Activated T-helper 17 cell treated with anti-CD3 and anti-CD28 coated beads, Interleukin-2, amount 50 U/mL, for 72 hours (primary cell): ENCODE results near the gene LSR. TPM values are rescaled to one million over a fixed set of nuclear protein-coding genes. Genes with fewer than 3 reads are reported as not detected.
A peak's percentile ranks its signal among the peaks of the same experiment; 100 is the strongest.
"Not testable (repeated sequence)": the region's sequence is repeated elsewhere in the genome, so short reads cannot be mapped to it uniquely, and the experiment has no call there.

Experiments
- ATAC-seq: fragments of 150-1000 bp; cut with Tn5 transposase; replicated peaks from 2 replicates; pipeline ENCODE4 v1.10.0; 2021; ENCODE audit warnings: mild to moderate bottlenecking, moderate library complexity
- H3K27ac Mint-ChIP-seq: one replicate; pipeline ENCODE4 v1.8.0; 2022; ENCODE audit warnings: mixed read lengths
- H3K27me3 Mint-ChIP-seq: one replicate; pipeline ENCODE4 v1.8.0; 2022; ENCODE audit warnings: mixed read lengths
- H3K36me3 Mint-ChIP-seq: one replicate; pipeline ENCODE4 v1.8.0; 2022; ENCODE audit warnings: low read depth, mild to moderate bottlenecking, mixed read lengths
- H3K4me1 Mint-ChIP-seq: one replicate; pipeline ENCODE4 v1.8.0; 2022; ENCODE audit warnings: mixed read lengths
- H3K4me3 Mint-ChIP-seq: one replicate; pipeline ENCODE4 v1.8.0; 2022; ENCODE audit warnings: mild to moderate bottlenecking, mixed read lengths
- H3K9me3 Mint-ChIP-seq: one replicate; pipeline ENCODE4 v1.8.0; 2022; ENCODE audit warnings: mixed read lengths
- total RNA-seq, 2 donors: library from RNA; stranded (reverse); gene quantifications; one replicate each; pipeline ENCODE4 v1.2.3, GENCODE V29; 2022

Gene LSR
- total RNA-seq, 2 donors from 2014 or later: 19.1 to 38.0 TPM

- no peak for ATAC-seq
- H3K27ac Mint-ChIP-seq: peak overlapping the region; percentile 82
- H3K27me3 Mint-ChIP-seq: no peaks in the 10 kb centered on the region
- H3K4me1 Mint-ChIP-seq: peaks cover 4% of the 10 kb centered on the region
- H3K9me3 Mint-ChIP-seq: no peaks in the 10 kb centered on the region
- H3K4me3 Mint-ChIP-seq: no peak overlapping the region
- peaks cover 79% of the 10 kb centered on the region for H3K36me3 Mint-ChIP-seq
These were observed 25.5 kb downstream of the LSR start for GRCh38 chr19:35274323-35274722.

DNA sequence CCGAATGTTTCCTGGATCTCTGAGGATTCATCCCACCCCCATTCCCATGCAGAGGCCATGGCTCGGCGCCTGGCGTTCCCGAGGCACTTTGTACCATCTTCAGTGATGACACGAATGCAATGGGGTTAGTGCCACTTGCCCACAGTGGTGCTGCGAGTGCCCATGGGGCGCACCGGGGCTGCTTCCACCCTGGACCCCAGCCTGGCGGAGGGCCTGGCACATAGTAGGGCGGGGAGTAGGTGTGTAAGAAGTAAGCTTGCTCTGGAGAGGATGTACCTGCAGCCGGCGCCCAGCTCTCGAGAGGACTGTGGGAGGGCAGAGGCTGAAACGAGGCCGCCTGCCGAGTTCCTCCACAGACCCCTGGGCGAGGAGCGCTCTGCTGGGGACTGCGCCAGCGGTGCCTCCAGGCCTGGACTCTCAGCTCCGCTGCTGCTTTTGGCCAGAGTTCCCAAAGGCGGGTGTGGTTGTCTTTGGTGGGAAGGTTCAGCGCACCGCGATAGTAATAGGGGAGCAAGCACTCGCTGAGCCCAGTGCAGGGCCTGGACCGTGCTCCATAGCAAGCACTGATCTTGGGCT, 28.0 kb downstream of the LSR start:
- Mint-ChIP-seq H3K4me3 (no peak overlapping the region), H3K9me3 (no peaks in the 10 kb centered on the region), H3K27ac (no peak overlapping the region), H3K36me3 (peaks cover 64% of the 10 kb centered on the region), H3K4me1 (peaks cover 4% of the 10 kb centered on the region), H3K27me3 (no peaks in the 10 kb centered on the region)
- ATAC-seq: no peak

DNA sequence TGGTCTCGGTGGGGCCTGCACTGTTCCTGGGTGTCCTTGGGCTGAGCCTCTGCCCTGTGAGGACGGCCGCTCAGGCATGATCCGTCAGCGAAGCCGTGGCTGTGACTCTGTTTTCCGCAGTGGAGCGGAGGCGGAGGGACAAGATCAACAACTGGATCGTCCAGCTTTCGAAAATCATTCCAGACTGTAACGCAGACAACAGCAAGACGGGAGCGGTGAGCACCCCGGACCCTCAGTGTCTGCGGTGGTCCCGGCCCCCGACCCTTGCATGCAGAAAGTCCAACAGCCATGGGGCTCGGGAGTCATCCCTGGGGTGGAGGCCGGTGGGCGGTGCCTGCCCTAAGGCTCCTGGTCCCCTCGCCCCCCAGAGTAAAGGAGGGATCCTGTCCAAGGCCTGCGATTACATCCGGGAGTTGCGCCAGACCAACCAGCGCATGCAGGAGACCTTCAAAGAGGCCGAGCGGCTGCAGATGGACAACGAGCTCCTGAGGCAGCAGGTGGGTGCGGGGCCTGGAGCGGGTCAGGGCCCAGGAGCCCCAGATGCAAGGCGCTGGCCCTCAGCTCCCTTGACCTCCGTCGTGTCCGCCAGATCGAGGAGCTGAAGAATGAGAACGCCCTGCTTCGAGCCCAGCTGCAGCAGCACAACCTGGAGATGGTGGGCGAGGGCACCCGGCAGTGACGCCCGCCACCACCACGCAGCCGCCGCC, 29.9 kb downstream of the LSR start:
- no peaks in the 10 kb centered on the region for H3K9me3 Mint-ChIP-seq
- H3K36me3 Mint-ChIP-seq: peaks cover 45% of the 10 kb centered on the region
- H3K27ac Mint-ChIP-seq: no peak overlapping the region
- H3K4me1 Mint-ChIP-seq: no peaks in the 10 kb centered on the region
- peaks cover 4% of the 10 kb centered on the region for H3K27me3 Mint-ChIP-seq
- ATAC-seq: no peak
- no peak overlapping the region for H3K4me3 Mint-ChIP-seq

DNA sequence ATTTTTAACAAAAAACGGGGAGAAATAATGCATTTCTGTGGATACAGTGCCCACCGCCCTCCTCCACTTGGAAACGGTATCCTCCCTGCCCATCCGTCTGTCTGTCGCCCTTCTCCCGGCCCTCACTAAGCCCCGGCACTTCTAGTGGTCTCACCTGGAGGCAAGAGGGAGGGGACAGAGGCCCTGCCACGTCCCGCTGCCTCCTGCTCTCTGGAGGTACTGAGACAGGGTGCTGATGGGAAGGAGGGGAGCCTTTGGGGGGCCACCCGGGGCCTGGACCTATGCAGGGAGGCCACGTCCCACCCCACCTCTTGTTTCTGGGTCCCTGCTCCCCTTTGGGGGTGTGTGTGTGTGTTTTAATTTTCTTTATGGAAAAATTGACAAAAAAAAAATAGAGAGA, 30.6 kb downstream of the LSR start:
- ATAC-seq: no peak
- H3K9me3 Mint-ChIP-seq: no peaks in the 10 kb centered on the region
- peaks cover 4% of the 10 kb centered on the region for H3K27me3 Mint-ChIP-seq
- no peak overlapping the region for H3K4me3 Mint-ChIP-seq
- H3K36me3 Mint-ChIP-seq: peaks cover 39% of the 10 kb centered on the region
- H3K27ac Mint-ChIP-seq: no peak overlapping the region
- H3K4me1 Mint-ChIP-seq: no peaks in the 10 kb centered on the region

DNA sequence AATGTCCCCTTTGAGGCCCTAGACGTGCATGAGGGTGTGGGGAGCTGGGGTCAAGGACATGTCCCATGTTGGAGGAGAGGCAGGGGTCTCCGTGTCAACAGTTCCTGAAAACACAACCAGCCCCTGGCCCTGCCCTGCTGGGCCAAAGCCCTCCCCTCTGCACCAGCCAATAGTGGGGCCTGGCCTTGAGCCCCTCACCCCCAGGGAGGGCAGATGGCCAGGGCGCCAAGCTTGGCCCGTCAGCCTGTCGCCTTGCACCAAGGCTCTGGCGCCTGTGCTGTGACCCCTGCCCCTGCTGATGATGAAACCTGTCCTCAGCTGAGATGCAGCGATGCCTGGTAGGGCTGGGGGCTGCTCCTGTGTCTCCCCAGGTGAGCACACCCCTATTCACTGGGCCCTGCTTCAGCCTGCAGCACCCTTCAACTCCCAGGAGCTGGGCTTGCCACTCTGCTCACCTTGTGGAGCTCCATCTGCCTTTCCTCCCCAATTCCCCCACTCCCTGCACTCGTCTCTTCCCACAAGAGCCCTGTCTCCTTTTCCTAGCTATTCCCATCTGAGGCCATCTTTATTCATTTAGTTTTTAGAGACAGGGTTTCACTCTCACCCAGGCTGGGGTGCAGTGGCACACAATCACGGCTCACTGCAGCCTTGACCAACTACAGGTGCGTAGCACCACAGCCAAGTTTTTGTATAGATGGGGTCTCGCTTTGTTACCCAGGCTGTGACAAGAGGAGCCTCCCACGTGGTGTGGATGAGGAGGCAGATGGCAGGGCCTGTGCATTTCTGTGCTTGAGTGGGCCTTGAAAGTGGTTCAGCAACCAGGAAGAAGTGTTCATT, 31.4 kb downstream of the LSR start:
- Mint-ChIP-seq H3K4me1 (no peaks in the 10 kb centered on the region), H3K27ac (peak overlapping the region; percentile 19), H3K9me3 (no peaks in the 10 kb centered on the region), H3K4me3 (no peak overlapping the region), H3K27me3 (peaks cover 4% of the 10 kb centered on the region), H3K36me3 (peaks cover 30% of the 10 kb centered on the region)
- ATAC-seq: no peak

DNA sequence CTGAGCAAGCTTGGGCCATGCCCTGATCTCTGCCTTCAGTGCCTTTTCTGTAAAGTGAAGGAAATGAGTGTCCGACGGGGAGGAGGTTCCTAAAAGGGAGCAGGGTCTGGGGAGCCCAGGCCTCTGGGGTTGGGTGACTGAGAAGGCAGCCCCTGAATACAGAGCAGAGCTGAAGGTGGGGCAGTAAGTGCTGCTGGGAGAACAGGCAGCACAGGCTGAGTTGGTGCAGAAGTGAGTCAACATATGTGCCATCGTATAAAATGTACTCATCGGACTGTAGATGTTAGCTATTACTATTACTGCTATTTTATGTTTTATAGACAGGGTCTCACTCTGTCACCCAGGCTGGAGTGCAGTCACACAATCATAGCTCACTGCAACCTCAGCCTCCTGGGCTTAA, 32.5 kb downstream of the LSR start:
- Mint-ChIP-seq H3K4me3 (no peak overlapping the region), H3K4me1 (no peaks in the 10 kb centered on the region), H3K9me3 (no peaks in the 10 kb centered on the region), H3K27me3 (peaks cover 4% of the 10 kb centered on the region), H3K36me3 (peaks cover 19% of the 10 kb centered on the region), H3K27ac (no peak overlapping the region)
- ATAC-seq: no peak

DNA sequence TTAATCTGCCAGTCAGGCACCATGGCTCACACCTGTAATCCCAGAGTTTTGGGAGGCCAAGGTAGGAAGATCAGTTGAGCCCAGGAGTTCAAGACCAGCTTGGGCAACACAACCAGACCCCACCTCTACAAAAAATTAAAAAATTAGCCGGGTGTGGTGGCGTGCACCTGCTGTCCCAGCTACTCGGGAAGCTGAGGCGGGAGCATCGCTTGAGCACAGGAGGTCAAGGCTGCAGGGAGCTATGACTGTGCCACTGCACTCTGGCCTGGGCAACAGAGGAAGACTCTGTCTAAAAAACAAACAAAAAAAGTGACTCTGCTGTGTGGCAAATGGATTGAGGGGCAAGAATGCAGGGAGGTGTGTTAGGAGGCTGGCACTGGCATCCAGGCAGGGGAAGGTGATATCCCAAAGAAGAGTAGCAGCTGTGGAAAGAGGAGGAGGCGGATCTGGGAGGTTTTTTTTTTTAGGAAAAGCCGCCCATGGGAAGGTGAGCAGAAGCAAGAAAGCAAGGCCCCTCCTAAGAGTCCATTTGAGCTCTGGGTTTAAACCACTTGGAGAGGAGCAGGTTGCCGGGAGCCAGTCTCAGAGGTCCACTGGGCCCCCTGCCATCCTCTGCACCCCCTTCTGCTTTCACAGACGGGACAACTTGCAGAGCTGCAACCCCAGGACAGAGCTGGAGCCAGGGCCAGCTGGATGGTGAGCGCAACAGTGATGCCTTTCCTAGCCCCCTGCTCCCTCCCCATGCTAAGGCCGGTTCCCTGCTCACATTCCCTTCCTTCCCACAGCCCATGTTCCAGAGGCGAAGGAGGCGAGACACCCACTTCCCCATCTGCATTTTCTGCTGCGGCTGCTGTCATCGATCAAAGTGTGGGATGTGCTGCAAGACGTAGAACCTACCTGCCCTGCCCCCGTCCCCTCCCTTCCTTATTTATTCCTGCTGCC, 35.6 kb downstream of the LSR start:
- no peaks in the 10 kb centered on the region for H3K9me3 Mint-ChIP-seq
- H3K27me3 Mint-ChIP-seq: peaks cover 4% of the 10 kb centered on the region
- ATAC-seq: no peak
- H3K27ac Mint-ChIP-seq: no peak overlapping the region
- H3K36me3 Mint-ChIP-seq: peaks cover 4% of the 10 kb centered on the region
- no peaks in the 10 kb centered on the region for H3K4me1 Mint-ChIP-seq
- H3K4me3 Mint-ChIP-seq: no peak overlapping the region

GRCh38 chr19:35285095-35285449, 36.3 kb downstream of the LSR start:
- Mint-ChIP-seq H3K27me3 (peaks cover 4% of the 10 kb centered on the region), H3K9me3 (no peaks in the 10 kb centered on the region), H3K36me3 (no peaks in the 10 kb centered on the region), H3K27ac (no peak overlapping the region), H3K4me1 (no peaks in the 10 kb centered on the region), H3K4me3 (no peak overlapping the region)
- ATAC-seq: no peak

DNA sequence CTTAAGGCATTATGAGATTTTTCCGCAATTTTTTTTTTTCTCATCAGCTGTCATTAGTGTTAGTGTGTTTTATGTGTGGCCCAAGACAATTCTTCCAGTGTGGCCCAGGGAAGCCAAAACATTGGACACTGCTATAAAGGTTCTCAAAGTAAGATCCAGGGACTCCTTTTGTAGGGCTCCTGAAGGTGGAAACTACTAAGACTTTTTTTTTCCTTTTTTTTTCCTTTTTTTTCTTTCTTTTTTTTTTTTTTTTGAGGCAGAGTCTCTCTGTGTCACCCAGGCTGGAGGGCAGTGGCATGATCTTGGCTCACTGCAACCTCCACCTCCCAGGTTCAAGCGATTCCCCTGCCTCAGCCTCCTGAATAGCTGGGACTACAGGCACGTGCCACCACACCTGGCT, 36.7 kb downstream of the LSR start:
- not testable (repeated sequence) for H3K9me3 Mint-ChIP-seq, H3K36me3 Mint-ChIP-seq, H3K27ac Mint-ChIP-seq

GRCh38 chr19:35286101-35286500, 37.3 kb downstream of the LSR start:
- not testable (repeated sequence) for H3K9me3 Mint-ChIP-seq, ATAC-seq, H3K36me3 Mint-ChIP-seq, H3K27ac Mint-ChIP-seq, H3K4me3 Mint-ChIP-seq, H3K4me1 Mint-ChIP-seq, H3K27me3 Mint-ChIP-seq

More for the DNA sequence above, 36.7 kb downstream of the LSR start:
- not testable (repeated sequence) for ATAC-seq, H3K4me3 Mint-ChIP-seq, H3K27me3 Mint-ChIP-seq, H3K4me1 Mint-ChIP-seq

- no peaks in the 10 kb centered on the region for H3K36me3 Mint-ChIP-seq
- H3K4me3 Mint-ChIP-seq: no peak overlapping the region
- no peaks in the 10 kb centered on the region for H3K4me1 Mint-ChIP-seq
- no peak for ATAC-seq
- no peaks in the 10 kb centered on the region for H3K9me3 Mint-ChIP-seq
- H3K27ac Mint-ChIP-seq: no peak overlapping the region
- H3K27me3 Mint-ChIP-seq: peaks cover 4% of the 10 kb centered on the region
These were observed 38.9 kb downstream of the LSR start for GRCh38 chr19:35287713-35288112.

- no peaks in the 10 kb centered on the region for H3K36me3 Mint-ChIP-seq
- H3K9me3 Mint-ChIP-seq: no peaks in the 10 kb centered on the region
- H3K27me3 Mint-ChIP-seq: peaks cover 2% of the 10 kb centered on the region
- ATAC-seq: no peak
- H3K4me1 Mint-ChIP-seq: no peaks in the 10 kb centered on the region
- no peak overlapping the region for H3K27ac Mint-ChIP-seq
- no peak overlapping the region for H3K4me3 Mint-ChIP-seq
These were observed 39.5 kb downstream of the LSR start for GRCh38 chr19:35288331-35288730.

DNA sequence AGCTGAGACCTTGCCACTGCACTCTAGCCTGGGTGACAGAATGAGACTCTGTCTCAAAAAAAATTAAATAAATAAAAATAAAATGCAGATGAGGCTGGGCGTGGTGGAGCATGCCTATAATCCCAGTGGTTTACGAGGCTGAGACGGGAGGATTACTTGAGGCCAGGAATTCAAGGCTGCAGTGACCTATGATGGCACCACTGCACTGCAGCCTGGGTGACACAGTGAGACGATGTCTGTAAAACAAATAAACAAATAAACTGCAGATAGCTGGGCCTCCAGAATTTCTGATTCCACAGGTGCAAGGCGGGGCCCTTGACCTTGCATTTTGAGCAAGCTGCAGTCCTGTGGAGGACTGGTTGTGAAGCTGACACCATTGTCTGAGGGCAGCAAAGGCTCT, 40.1 kb downstream of the LSR start:
- H3K27me3 Mint-ChIP-seq: no peaks in the 10 kb centered on the region
- no peak overlapping the region for H3K4me3 Mint-ChIP-seq
- H3K4me1 Mint-ChIP-seq: no peaks in the 10 kb centered on the region
- H3K36me3 Mint-ChIP-seq: no peaks in the 10 kb centered on the region
- ATAC-seq: no peak
- H3K27ac Mint-ChIP-seq: no peak overlapping the region
- H3K9me3 Mint-ChIP-seq: no peaks in the 10 kb centered on the region

DNA sequence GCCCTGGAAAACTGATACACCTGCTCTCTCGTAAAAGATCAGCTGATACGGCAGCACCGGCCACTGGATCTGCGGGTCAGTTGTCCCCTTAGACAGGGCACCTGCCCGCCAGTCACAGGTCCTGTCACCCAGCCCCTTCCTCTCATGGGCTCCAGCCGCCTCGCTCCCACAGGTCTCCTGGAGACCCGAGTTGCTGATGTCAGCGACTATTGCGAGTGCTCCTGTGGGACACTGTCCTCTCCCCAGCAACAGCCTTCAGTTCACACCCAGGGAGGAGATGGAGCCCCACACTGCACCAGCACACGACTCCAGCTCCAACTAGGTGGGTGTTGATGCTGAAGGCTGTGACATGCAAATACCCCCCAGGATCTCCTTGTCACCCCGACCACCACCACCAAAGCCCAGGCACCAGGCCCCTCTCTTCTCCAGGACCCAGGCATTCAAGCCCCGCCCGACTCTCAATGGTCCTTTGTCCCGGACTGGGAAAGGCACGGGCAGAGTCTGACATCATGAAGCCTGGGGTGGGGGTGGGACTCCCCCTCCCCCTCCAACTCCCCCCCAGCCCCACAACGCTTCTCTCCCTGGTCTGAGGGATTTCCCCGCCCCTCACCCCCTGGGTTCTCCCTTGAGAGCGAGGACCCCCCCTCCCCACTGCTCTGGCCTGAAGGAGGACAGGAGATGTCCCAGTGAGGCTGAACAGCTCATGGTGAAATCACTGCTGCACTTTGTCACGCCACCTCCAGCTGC, 41.8 kb downstream of the LSR start:
- no peaks in the 10 kb centered on the region for H3K27me3 Mint-ChIP-seq
- no peaks in the 10 kb centered on the region for H3K36me3 Mint-ChIP-seq
- no peaks in the 10 kb centered on the region for H3K9me3 Mint-ChIP-seq
- no peak for ATAC-seq
- no peaks in the 10 kb centered on the region for H3K4me1 Mint-ChIP-seq
- H3K4me3 Mint-ChIP-seq: no peak overlapping the region
- no peak overlapping the region for H3K27ac Mint-ChIP-seq
